Measurements from ENCODE around the gene WHRN.

WHRN gene

GRCh38 chr9:114361542-114361941 is 143.7 kb downstream of the WHRN start:
- TF ChIP-seq TAF1 (IDR thresholded peaks at IDR 0.05; ENCODE audit: borderline replicate concordance, insufficient read depth, low read length): no peak

- TF ChIP-seq REST (IDR thresholded peaks at IDR 0.05; ENCODE audit: insufficient read depth in 1 of 2, low read depth in 2 of 2, low read length in 2 of 2) (no peak), SIN3A (IDR thresholded peaks at IDR 0.05; ENCODE audit: borderline replicate concordance, insufficient read depth, low read length) (no peak), TAF1 (IDR thresholded peaks at IDR 0.05; ENCODE audit: borderline replicate concordance, insufficient read depth, low read length) (no peak), POLR2AphosphoS5 (IDR thresholded peaks at IDR 0.05; ENCODE audit: low read depth, low read length) (no peak), FOXP2 (optimal IDR thresholded peaks at IDR 0.05; ENCODE audit: borderline replicate concordance, extremely low read depth, extremely low read length, insufficient read depth) (no peak)
These were observed 145.5 kb downstream of the WHRN start for GRCh38 chr9:114359801-114360200.

- TF ChIP-seq SIN3A (IDR thresholded peaks at IDR 0.05; ENCODE audit: borderline replicate concordance, insufficient read depth, low read length): no peak
- TF ChIP-seq REST (IDR thresholded peaks at IDR 0.05; ENCODE audit: insufficient read depth in 1 of 2, low read depth in 2 of 2, low read length in 2 of 2): no peak
These were observed 147.4 kb downstream of the WHRN start for GRCh38 chr9:114357911-114358328.

- TF ChIP-seq SIN3A (IDR thresholded peaks at IDR 0.05; ENCODE audit: borderline replicate concordance, insufficient read depth, low read length): no peak
- no peak for TF ChIP-seq REST (IDR thresholded peaks at IDR 0.05; ENCODE audit: insufficient read depth in 1 of 2, low read depth in 2 of 2, low read length in 2 of 2)
- no peak for TF ChIP-seq FOXP2 (optimal IDR thresholded peaks at IDR 0.05; ENCODE audit: borderline replicate concordance, extremely low read depth, extremely low read length, insufficient read depth)
- no peak for TF ChIP-seq TAF1 (IDR thresholded peaks at IDR 0.05; ENCODE audit: borderline replicate concordance, insufficient read depth, low read length)
- no peak for TF ChIP-seq POLR2AphosphoS5 (IDR thresholded peaks at IDR 0.05; ENCODE audit: low read depth, low read length)
These were observed 147.9 kb downstream of the WHRN start for GRCh38 chr9:114357360-114357759.

- TF ChIP-seq FOXP2 (optimal IDR thresholded peaks at IDR 0.05; ENCODE audit: borderline replicate concordance, extremely low read depth, extremely low read length, insufficient read depth) (no peak), TAF1 (IDR thresholded peaks at IDR 0.05; ENCODE audit: borderline replicate concordance, insufficient read depth, low read length) (no peak), POLR2AphosphoS5 (IDR thresholded peaks at IDR 0.05; ENCODE audit: low read depth, low read length) (no peak), SIN3A (IDR thresholded peaks at IDR 0.05; ENCODE audit: borderline replicate concordance, insufficient read depth, low read length) (no peak), REST (IDR thresholded peaks at IDR 0.05; ENCODE audit: insufficient read depth in 1 of 2, low read depth in 2 of 2, low read length in 2 of 2) (no peak)
These were observed 148.5 kb downstream of the WHRN start for GRCh38 chr9:114356792-114357191.
